Transverse colon (tissue), 4 donors: Measurements from ENCODE around the gene COMMD9. TPM values are rescaled to one million over a fixed set of nuclear protein-coding genes. Genes with fewer than 3 reads are reported as not detected.

Source experiments
- DNase-seq: peaks from one replicate; pipeline ENCODE4 v3.0.0-alpha.2; 2019
- H3K27ac ChIP-seq, 4 donors: fragments of 200-600 bp; sonication (generic); 2 replicates each; pipeline ENCODE4 v1.5.1; 2016 to 2018; ENCODE audit warnings: inconsistent platforms in 4 of 4
- H3K27me3 ChIP-seq: fragments of 200-600 bp; sonication (generic); 2 replicates; pipeline ENCODE4 v1.5.1; 2017; ENCODE audit warnings: inconsistent platforms
- H3K36me3 ChIP-seq, 4 donors: fragments of 200-600 bp; sonication (generic); 2 replicates each; pipeline ENCODE4 v1.5.1; 2017 to 2019; ENCODE audit warnings: inconsistent platforms in 4 of 4
- H3K4me1 ChIP-seq, 4 donors: fragments of 200-600 bp; sonication (generic); 2 replicates each; pipeline ENCODE4 v1.5.1; 2017 to 2020; ENCODE audit warnings: inconsistent platforms in 4 of 4
- H3K4me3 ChIP-seq, 4 donors: fragments of 200-600 bp; sonication (generic); 1 replicate in 1 of 4; 2 replicates in 3 of 4; pipeline versions ENCODE4 v1.5.1 to v1.6.1; 2017 to 2019; ENCODE audit warnings: inconsistent platforms in 4 of 4
- H3K9me3 ChIP-seq, 2 donors: fragments of 200-600 bp; sonication (generic); 2 replicates each; pipeline ENCODE4 v1.5.1; 2017 to 2019; ENCODE audit warnings: inconsistent platforms in 2 of 2
- EP300 ChIP-seq: sonication (generic); formaldehyde crosslinking; IDR thresholded peaks from one replicate; pipeline ENCODE4 v1.6.1; 2017; ENCODE audit warnings: antibody characterized with exemption, low read depth
- POLR2A ChIP-seq: fragments of 450-650 bp; IDR thresholded peaks from one replicate; pipeline ENCODE4 v1.6.1; 2016; ENCODE audit warnings: antibody characterized with exemption, mild to moderate bottlenecking, moderate library complexity
- POLR2AphosphoS5 ChIP-seq, 3 donors: sonication (generic); formaldehyde crosslinking; IDR thresholded peaks; one replicate each; pipeline ENCODE4 v1.6.1; 2016; ENCODE audit warnings: antibody characterized with exemption in 3 of 3
- WGBS, 2 donors: methylation state at CpG; one replicate each; pipeline ENCODE4 v1.1.5; 2018; ENCODE audit warnings: low coverage in 1 of 2; 5-methylcytosine and 5-hydroxymethylcytosine counted together
- in situ Hi-C, 4 donors: fragments of 200-750 bp; cut with MboI; loops; one replicate each; pipeline versions ENCODE4 v1.15.0 to v1.15.1; 2017; ENCODE audit warnings: low sequenced_read_pairs in 3 of 4, low pct_ligation_motif_present in 1 of 4, low pct_unique_long_range_greater_than_20kb in 1 of 4
- intact Hi-C: fragments of 100-400 bp; cut with DNase I; formaldehyde crosslinking; loops from one replicate; pipeline ENCODE4 v1.15.1; 2023; ENCODE audit warnings: low total_unique reads
- total RNA-seq, 4 donors: library from RNA; depleted of rRNA; stranded (reverse); fragments of >200 nt; gene quantifications; one replicate each; pipeline ENCODE4 v1.1.0, GENCODE V29; 2016
- TF ChIP-seq, protein P1 (sequence below), 5 experiments: fragments of 200-600 bp in 3 of 5; fragments of 450-650 bp in 2 of 5; sonication (generic) in 3 of 5; IDR thresholded peaks; 1 replicate in 2 of 5; 2 replicates in 3 of 5; pipeline ENCODE4 v1.5.1; 2016 to 2017; ENCODE audit warnings: antibody characterized with exemption in 5 of 5, inconsistent platforms in 3 of 5, mild to moderate bottlenecking in 2 of 5, moderate library complexity in 1 of 5

The COMMD9 gene
- total RNA-seq, 4 donors from 2014 or later, result 22.4 to 46.2 (median 33.9) TPM

- WGBS, 2 donors, result 50 to 51% methylated on average over 5 of the region's 5 CpGs
- no peaks in the 10 kb centered on the region for H3K36me3 ChIP-seq
- H3K27me3 ChIP-seq, result no peaks in the 10 kb centered on the region
- intact Hi-C loops (no loop called here), in situ Hi-C loops (no loop called here)
- peaks cover 5 to 11% of the 10 kb centered on the region in 2 donors for H3K9me3 ChIP-seq
- H3K27ac ChIP-seq, result no peak overlapping the region
- H3K4me1 ChIP-seq, result no peaks in the 10 kb centered on the region
- H3K4me3 ChIP-seq, result no peak overlapping the region
- no peak for TF ChIP-seq EP300
- TF ChIP-seq POLR2AphosphoS5 (IDR thresholded peaks at IDR 0.05), result no peak
- TF ChIP-seq POLR2A, result no peak
- DNase-seq, result no peak
Observed at GRCh38 chr11:36224209-36224882, 64.9 kb downstream of the COMMD9 start.

DNA sequence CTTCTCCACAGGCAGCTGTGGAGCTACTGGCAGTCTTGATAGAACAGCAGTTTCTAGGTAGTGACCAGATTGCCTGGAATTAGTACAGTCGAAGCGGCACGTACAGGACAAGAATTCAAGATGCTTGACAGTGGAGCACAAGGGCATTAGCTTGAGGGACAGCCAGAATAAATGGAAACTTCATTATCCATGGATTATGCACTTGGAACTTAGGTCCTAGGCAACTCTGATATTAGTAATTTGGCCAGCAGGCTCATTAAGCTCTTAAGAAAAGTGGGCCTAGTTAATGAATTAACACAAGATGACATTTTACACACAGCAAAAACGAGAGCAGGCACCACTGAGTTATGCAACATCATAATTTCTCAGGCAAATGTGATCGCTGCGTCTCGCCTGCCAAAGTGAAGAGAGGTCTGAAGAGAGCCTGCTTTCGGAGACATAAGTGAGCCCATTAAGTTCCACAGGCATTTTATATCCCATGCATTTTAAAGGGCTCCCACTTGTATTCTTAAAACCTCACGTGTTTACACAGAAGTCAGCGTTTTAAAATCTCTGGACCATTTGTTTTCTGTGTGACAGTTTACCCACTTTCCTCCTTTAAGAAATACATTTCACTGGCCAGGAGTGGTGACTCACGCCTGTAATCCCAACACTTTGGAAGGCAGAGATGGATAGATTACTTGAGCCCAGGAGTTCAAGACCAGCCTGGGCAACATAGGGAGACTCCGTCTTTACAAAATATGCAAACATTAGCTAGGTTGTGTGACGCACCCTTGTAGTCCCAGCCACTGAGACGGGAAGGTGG, 66.2 kb downstream of the COMMD9 start:
- intact Hi-C loops (no loop called here), in situ Hi-C loops (no loop called here)
- H3K4me3 ChIP-seq, result no peak overlapping the region
- H3K27me3 ChIP-seq, result no peaks in the 10 kb centered on the region
- TF ChIP-seq POLR2AphosphoS5 (IDR thresholded peaks at IDR 0.05) (no peak), EP300 (no peak), POLR2A (no peak)
- TF ChIP-seq, protein P1, sequence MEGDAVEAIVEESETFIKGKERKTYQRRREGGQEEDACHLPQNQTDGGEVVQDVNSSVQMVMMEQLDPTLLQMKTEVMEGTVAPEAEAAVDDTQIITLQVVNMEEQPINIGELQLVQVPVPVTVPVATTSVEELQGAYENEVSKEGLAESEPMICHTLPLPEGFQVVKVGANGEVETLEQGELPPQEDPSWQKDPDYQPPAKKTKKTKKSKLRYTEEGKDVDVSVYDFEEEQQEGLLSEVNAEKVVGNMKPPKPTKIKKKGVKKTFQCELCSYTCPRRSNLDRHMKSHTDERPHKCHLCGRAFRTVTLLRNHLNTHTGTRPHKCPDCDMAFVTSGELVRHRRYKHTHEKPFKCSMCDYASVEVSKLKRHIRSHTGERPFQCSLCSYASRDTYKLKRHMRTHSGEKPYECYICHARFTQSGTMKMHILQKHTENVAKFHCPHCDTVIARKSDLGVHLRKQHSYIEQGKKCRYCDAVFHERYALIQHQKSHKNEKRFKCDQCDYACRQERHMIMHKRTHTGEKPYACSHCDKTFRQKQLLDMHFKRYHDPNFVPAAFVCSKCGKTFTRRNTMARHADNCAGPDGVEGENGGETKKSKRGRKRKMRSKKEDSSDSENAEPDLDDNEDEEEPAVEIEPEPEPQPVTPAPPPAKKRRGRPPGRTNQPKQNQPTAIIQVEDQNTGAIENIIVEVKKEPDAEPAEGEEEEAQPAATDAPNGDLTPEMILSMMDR (IDR thresholded peaks at IDR 0.05), result no peak
- no peaks in the 10 kb centered on the region for H3K4me1 ChIP-seq
- no peak overlapping the region for H3K27ac ChIP-seq
- no peaks in the 10 kb centered on the region for H3K36me3 ChIP-seq
- WGBS, 2 donors, result 57 to 67% methylated on average over 9 to 14 of the region's 14 CpGs
- DNase-seq, result no peak
- peaks cover 5 to 11% of the 10 kb centered on the region in 2 donors for H3K9me3 ChIP-seq

Other genes with a start within 250 kb of the COMMD9 start
- gene PRR5L, start 6.9 kb upstream of the COMMD9 start, total RNA-seq, result 100 to 1,000 TPM; 203 to 418 (median 251) TPM
- gene TRAF6, start 220.8 kb upstream of the COMMD9 start, total RNA-seq, result 10 to 100 TPM in 2 of 4 donors, 1 to 10 TPM in 1, under 1 TPM in 1; 0.80 to 16.4 (median 10.4) TPM